ENCODE results near the gene LOXL4.

LOXL4 gene

GRCh38 chr10:98252464-98252863 lies 15.5 kb downstream of the LOXL4 start:
- no peak overlapping the region for H2AK5ac ChIP-seq (ENCODE audit: low read length)
- H3K79me2 ChIP-seq (ENCODE audit: control insufficient read depth, insufficient read depth, low read length) = no peaks in the 10 kb centered on the region
- no CpG with 5 or more reads among the region's 7 CpGs for WGBS (ENCODE audit: extremely low coverage, insufficient coverage, low lambda C conversion rate)
- H4K5ac ChIP-seq (ENCODE audit: low read length) = no peak overlapping the region
- H2BK5ac ChIP-seq (ENCODE audit: low read length) = no peak overlapping the region
- no peaks in the 10 kb centered on the region for H3K36me3 ChIP-seq (ENCODE audit: control insufficient read depth, insufficient read depth, low read length)
- no peak overlapping the region for H3K18ac ChIP-seq (ENCODE audit: low read length)
- no peak for DNase-seq
- no peak overlapping the region for H3K4me2 ChIP-seq (ENCODE audit: low read length)
- H3K4me1 ChIP-seq (ENCODE audit: control insufficient read depth, low read depth, low read length) = no peaks in the 10 kb centered on the region
- no peak overlapping the region for H3K4me3 ChIP-seq (ENCODE audit: low read length)
- H3K23ac ChIP-seq (ENCODE audit: low read length) = no peak overlapping the region
- no peak overlapping the region for H3K56ac ChIP-seq (ENCODE audit: low read length)
- H3K9ac ChIP-seq (ENCODE audit: low read length) = no peak overlapping the region
- no peak overlapping the region for H3K4ac ChIP-seq (ENCODE audit: low read depth, low read length)
- no peak overlapping the region for H2BK15ac ChIP-seq (replicated peaks; ENCODE audit: low read depth)
- H3K27ac ChIP-seq (ENCODE audit: low read depth, low read length) = no peak overlapping the region
- no peaks in the 10 kb centered on the region for H3K79me1 ChIP-seq (ENCODE audit: low read length)
- no peak overlapping the region for H4K8ac ChIP-seq (ENCODE audit: low read depth, low read length)
- H2BK120ac ChIP-seq (ENCODE audit: low read depth, low read length) = no peak overlapping the region
- H3K27me3 ChIP-seq (ENCODE audit: insufficient read depth, low read length, poor library complexity) = no peaks in the 10 kb centered on the region

- Histone ChIP-seq H3K27me3 (ENCODE audit: insufficient read depth, low read length, poor library complexity) (no peaks in the 10 kb centered on the region), H3K79me1 (ENCODE audit: low read length) (no peaks in the 10 kb centered on the region), H3K56ac (ENCODE audit: low read length) (no peak overlapping the region), H3K4me3 (ENCODE audit: low read length) (no peak overlapping the region), H3K79me2 (ENCODE audit: control insufficient read depth, insufficient read depth, low read length) (no peaks in the 10 kb centered on the region), H3K27ac (ENCODE audit: low read depth, low read length) (no peak overlapping the region), H3K4me2 (ENCODE audit: low read length) (no peak overlapping the region), H3K36me3 (ENCODE audit: control insufficient read depth, insufficient read depth, low read length) (no peaks in the 10 kb centered on the region), H3K9ac (ENCODE audit: low read length) (no peak overlapping the region), H2BK5ac (ENCODE audit: low read length) (no peak overlapping the region), H3K4ac (ENCODE audit: low read depth, low read length) (no peak overlapping the region), H3K18ac (ENCODE audit: low read length) (no peak overlapping the region), H3K4me1 (ENCODE audit: control insufficient read depth, low read depth, low read length) (no peaks in the 10 kb centered on the region), H4K5ac (ENCODE audit: low read length) (no peak overlapping the region), H2BK15ac (replicated peaks; ENCODE audit: low read depth) (no peak overlapping the region), H4K8ac (ENCODE audit: low read depth, low read length) (no peak overlapping the region), H3K23ac (ENCODE audit: low read length) (no peak overlapping the region), H2AK5ac (ENCODE audit: low read length) (no peak overlapping the region), H2BK120ac (ENCODE audit: low read depth, low read length) (no peak overlapping the region)
- no CpG with 5 or more reads among the region's 8 CpGs for WGBS (ENCODE audit: extremely low coverage, insufficient coverage, low lambda C conversion rate)
- no peak for DNase-seq
Observed at GRCh38 chr10:98251399-98251798, 16.6 kb downstream of the LOXL4 start.

GRCh38 chr10:98249134-98249533 lies 18.9 kb downstream of the LOXL4 start:
- no peaks in the 10 kb centered on the region for H3K36me3 ChIP-seq (ENCODE audit: control insufficient read depth, insufficient read depth, low read length)
- H3K27ac ChIP-seq (ENCODE audit: low read depth, low read length) = no peak overlapping the region

GRCh38 chr10:98248018-98248417 lies 20.0 kb downstream of the LOXL4 start:
- Histone ChIP-seq H3K27me3 (ENCODE audit: insufficient read depth, low read length, poor library complexity) (no peaks in the 10 kb centered on the region), H3K4ac (ENCODE audit: low read depth, low read length) (no peak overlapping the region), H3K27ac (ENCODE audit: low read depth, low read length) (no peak overlapping the region), H3K18ac (ENCODE audit: low read length) (no peak overlapping the region), H3K4me3 (ENCODE audit: low read length) (no peak overlapping the region), H4K8ac (ENCODE audit: low read depth, low read length) (no peak overlapping the region), H4K5ac (ENCODE audit: low read length) (no peak overlapping the region), H3K4me1 (ENCODE audit: control insufficient read depth, low read depth, low read length) (no peaks in the 10 kb centered on the region), H3K79me1 (ENCODE audit: low read length) (no peaks in the 10 kb centered on the region), H3K9ac (ENCODE audit: low read length) (no peak overlapping the region), H3K23ac (ENCODE audit: low read length) (no peak overlapping the region), H3K36me3 (ENCODE audit: control insufficient read depth, insufficient read depth, low read length) (no peaks in the 10 kb centered on the region), H3K56ac (ENCODE audit: low read length) (no peak overlapping the region), H3K79me2 (ENCODE audit: control insufficient read depth, insufficient read depth, low read length) (no peaks in the 10 kb centered on the region), H2BK120ac (ENCODE audit: low read depth, low read length) (no peak overlapping the region), H2AK5ac (ENCODE audit: low read length) (no peak overlapping the region), H2BK15ac (replicated peaks; ENCODE audit: low read depth) (no peak overlapping the region), H3K4me2 (ENCODE audit: low read length) (no peak overlapping the region), H2BK5ac (ENCODE audit: low read length) (no peak overlapping the region)
- WGBS (ENCODE audit: extremely low coverage, insufficient coverage, low lambda C conversion rate) = no CpG with 5 or more reads among the region's 4 CpGs
- no peak for DNase-seq

More at GRCh38 chr10:98249134-98249533, 18.9 kb downstream of the LOXL4 start:
- no peaks in the 10 kb centered on the region for H3K27me3 ChIP-seq (ENCODE audit: insufficient read depth, low read length, poor library complexity)
- no peak overlapping the region for H2AK5ac ChIP-seq (ENCODE audit: low read length)
- H3K79me1 ChIP-seq (ENCODE audit: low read length) = no peaks in the 10 kb centered on the region
- H3K9ac ChIP-seq (ENCODE audit: low read length) = no peak overlapping the region
- no peak overlapping the region for H3K4ac ChIP-seq (ENCODE audit: low read depth, low read length)
- H3K56ac ChIP-seq (ENCODE audit: low read length) = no peak overlapping the region
- no peak overlapping the region for H3K4me2 ChIP-seq (ENCODE audit: low read length)
- H2BK5ac ChIP-seq (ENCODE audit: low read length) = no peak overlapping the region
- no peak overlapping the region for H3K4me3 ChIP-seq (ENCODE audit: low read length)
- no peak overlapping the region for H2BK15ac ChIP-seq (replicated peaks; ENCODE audit: low read depth)
- H3K23ac ChIP-seq (ENCODE audit: low read length) = no peak overlapping the region
- H3K18ac ChIP-seq (ENCODE audit: low read length) = no peak overlapping the region
- no peak for DNase-seq
- H3K79me2 ChIP-seq (ENCODE audit: control insufficient read depth, insufficient read depth, low read length) = no peaks in the 10 kb centered on the region
- no peak overlapping the region for H2BK120ac ChIP-seq (ENCODE audit: low read depth, low read length)
- H3K4me1 ChIP-seq (ENCODE audit: control insufficient read depth, low read depth, low read length) = no peaks in the 10 kb centered on the region
- no peak overlapping the region for H4K8ac ChIP-seq (ENCODE audit: low read depth, low read length)
- no CpG with 5 or more reads among the region's 3 CpGs for WGBS (ENCODE audit: extremely low coverage, insufficient coverage, low lambda C conversion rate)
- no peak overlapping the region for H4K5ac ChIP-seq (ENCODE audit: low read length)

GRCh38 chr10:98246911-98247805 lies 20.8 kb downstream of the LOXL4 start:
- no peak overlapping the region for H4K8ac ChIP-seq (ENCODE audit: low read depth, low read length)
- no peak overlapping the region for H3K4me2 ChIP-seq (ENCODE audit: low read length)
- no CpG with 5 or more reads among the region's 6 CpGs for WGBS (ENCODE audit: extremely low coverage, insufficient coverage, low lambda C conversion rate)
- no peaks in the 10 kb centered on the region for H3K36me3 ChIP-seq (ENCODE audit: control insufficient read depth, insufficient read depth, low read length)
- no peak overlapping the region for H2BK5ac ChIP-seq (ENCODE audit: low read length)
- no peak overlapping the region for H3K18ac ChIP-seq (ENCODE audit: low read length)
- no peak overlapping the region for H2BK15ac ChIP-seq (replicated peaks; ENCODE audit: low read depth)
- H3K4me1 ChIP-seq (ENCODE audit: control insufficient read depth, low read depth, low read length) = no peaks in the 10 kb centered on the region
- no peak overlapping the region for H3K4me3 ChIP-seq (ENCODE audit: low read length)
- H3K27ac ChIP-seq (ENCODE audit: low read depth, low read length) = no peak overlapping the region
- DNase-seq = no peak
- H2AK5ac ChIP-seq (ENCODE audit: low read length) = no peak overlapping the region
- H3K4ac ChIP-seq (ENCODE audit: low read depth, low read length) = no peak overlapping the region
- H3K27me3 ChIP-seq (ENCODE audit: insufficient read depth, low read length, poor library complexity) = no peaks in the 10 kb centered on the region
- no peaks in the 10 kb centered on the region for H3K79me2 ChIP-seq (ENCODE audit: control insufficient read depth, insufficient read depth, low read length)
- no peaks in the 10 kb centered on the region for H3K79me1 ChIP-seq (ENCODE audit: low read length)
- no peak overlapping the region for H3K23ac ChIP-seq (ENCODE audit: low read length)
- no peak overlapping the region for H3K9ac ChIP-seq (ENCODE audit: low read length)
- no peak overlapping the region for H2BK120ac ChIP-seq (ENCODE audit: low read depth, low read length)
- no peak overlapping the region for H4K5ac ChIP-seq (ENCODE audit: low read length)
- no peak overlapping the region for H3K56ac ChIP-seq (ENCODE audit: low read length)

- no peak for DNase-seq
- H3K56ac ChIP-seq (ENCODE audit: low read length) = no peak overlapping the region
- no peaks in the 10 kb centered on the region for H3K4me1 ChIP-seq (ENCODE audit: control insufficient read depth, low read depth, low read length)
- no CpG with 5 or more reads among the region's 2 CpGs for WGBS (ENCODE audit: extremely low coverage, insufficient coverage, low lambda C conversion rate)
- no peak overlapping the region for H3K9ac ChIP-seq (ENCODE audit: low read length)
- H3K4me3 ChIP-seq (ENCODE audit: low read length) = no peak overlapping the region
- H3K4me2 ChIP-seq (ENCODE audit: low read length) = no peak overlapping the region
- H3K18ac ChIP-seq (ENCODE audit: low read length) = no peak overlapping the region
- no peak overlapping the region for H4K8ac ChIP-seq (ENCODE audit: low read depth, low read length)
- no peak overlapping the region for H3K4ac ChIP-seq (ENCODE audit: low read depth, low read length)
- H4K5ac ChIP-seq (ENCODE audit: low read length) = no peak overlapping the region
- H3K27me3 ChIP-seq (ENCODE audit: insufficient read depth, low read length, poor library complexity) = no peaks in the 10 kb centered on the region
- no peak overlapping the region for H2AK5ac ChIP-seq (ENCODE audit: low read length)
- no peak overlapping the region for H3K23ac ChIP-seq (ENCODE audit: low read length)
- no peak overlapping the region for H3K27ac ChIP-seq (ENCODE audit: low read depth, low read length)
- no peak overlapping the region for H2BK15ac ChIP-seq (replicated peaks; ENCODE audit: low read depth)
- no peak overlapping the region for H2BK5ac ChIP-seq (ENCODE audit: low read length)
- H3K79me2 ChIP-seq (ENCODE audit: control insufficient read depth, insufficient read depth, low read length) = no peaks in the 10 kb centered on the region
- H3K79me1 ChIP-seq (ENCODE audit: low read length) = no peaks in the 10 kb centered on the region
- no peaks in the 10 kb centered on the region for H3K36me3 ChIP-seq (ENCODE audit: control insufficient read depth, insufficient read depth, low read length)
- no peak overlapping the region for H2BK120ac ChIP-seq (ENCODE audit: low read depth, low read length)
Observed at GRCh38 chr10:98244586-98244985, 23.4 kb downstream of the LOXL4 start.

Measured in mesendoderm (in vitro differentiated cells).